ENCODE data around the gene ENSA. TPM values are rescaled to one million over a fixed set of nuclear protein-coding genes. Genes with fewer than 3 reads are reported as not detected.

The ENSA gene
- total RNA-seq, 4 donors from 2014 or later, result 111 to 174 (median 158) TPM

DNA sequence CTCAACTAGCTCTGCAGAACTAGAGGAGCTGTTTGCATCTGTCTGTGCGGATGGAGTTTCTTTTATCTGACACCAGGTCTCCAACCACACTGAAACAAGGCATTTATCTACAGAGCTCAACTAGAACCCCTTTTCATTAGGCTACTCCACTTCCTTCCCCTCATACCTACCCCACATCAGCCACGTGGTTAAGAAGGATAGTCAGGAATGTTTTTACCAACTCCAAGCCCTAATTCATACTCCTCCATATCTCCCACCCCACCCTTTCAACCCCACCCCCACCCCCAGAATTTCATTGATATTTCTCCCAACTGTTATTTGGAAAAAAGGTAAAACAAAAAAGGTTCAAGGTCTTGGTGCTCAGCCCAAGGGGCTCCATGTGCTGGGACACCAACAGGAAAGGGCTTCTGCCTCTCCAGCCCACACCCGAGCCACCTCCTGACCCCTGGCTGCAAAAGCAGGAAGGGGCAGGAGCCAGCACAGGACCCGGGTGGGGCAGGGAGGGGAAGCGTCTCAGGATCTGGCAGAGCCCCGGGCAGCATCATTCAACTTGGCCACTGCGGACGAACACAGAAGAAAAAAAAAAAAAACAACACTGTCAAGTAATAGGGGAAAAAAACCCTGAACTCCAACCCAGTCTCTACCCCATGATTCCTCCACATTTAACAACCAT is 7.0 kb downstream of the ENSA start:
- Histone ChIP-seq H3K27me3 (no peaks in the 10 kb centered on the region), H3K4me1 (peaks cover 13 to 40% (median 22%) of the 10 kb centered on the region in 4 donors), H3K27ac (peak overlapping the region; percentile 73 to 80 (median 75)), H3K4me3 (no peak overlapping the region), H3K9me3 (no peaks in the 10 kb centered on the region), H3K36me3 (peaks cover 0 to 51% (median 17%) of the 10 kb centered on the region in 4 donors)
- TF ChIP-seq, protein P1, sequence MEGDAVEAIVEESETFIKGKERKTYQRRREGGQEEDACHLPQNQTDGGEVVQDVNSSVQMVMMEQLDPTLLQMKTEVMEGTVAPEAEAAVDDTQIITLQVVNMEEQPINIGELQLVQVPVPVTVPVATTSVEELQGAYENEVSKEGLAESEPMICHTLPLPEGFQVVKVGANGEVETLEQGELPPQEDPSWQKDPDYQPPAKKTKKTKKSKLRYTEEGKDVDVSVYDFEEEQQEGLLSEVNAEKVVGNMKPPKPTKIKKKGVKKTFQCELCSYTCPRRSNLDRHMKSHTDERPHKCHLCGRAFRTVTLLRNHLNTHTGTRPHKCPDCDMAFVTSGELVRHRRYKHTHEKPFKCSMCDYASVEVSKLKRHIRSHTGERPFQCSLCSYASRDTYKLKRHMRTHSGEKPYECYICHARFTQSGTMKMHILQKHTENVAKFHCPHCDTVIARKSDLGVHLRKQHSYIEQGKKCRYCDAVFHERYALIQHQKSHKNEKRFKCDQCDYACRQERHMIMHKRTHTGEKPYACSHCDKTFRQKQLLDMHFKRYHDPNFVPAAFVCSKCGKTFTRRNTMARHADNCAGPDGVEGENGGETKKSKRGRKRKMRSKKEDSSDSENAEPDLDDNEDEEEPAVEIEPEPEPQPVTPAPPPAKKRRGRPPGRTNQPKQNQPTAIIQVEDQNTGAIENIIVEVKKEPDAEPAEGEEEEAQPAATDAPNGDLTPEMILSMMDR (IDR thresholded peaks at IDR 0.05), result no peak
- TF ChIP-seq POLR2AphosphoS5 (IDR thresholded peaks at IDR 0.05) (no peak), POLR2A (IDR thresholded peaks at IDR 0.05) (no peak), EP300 (IDR thresholded peaks at IDR 0.05; ENCODE audit: low read depth) (no peak)
- no peak for DNase-seq
- 34 to 44% methylated on average over 6 to 8 of the region's 8 CpGs for WGBS, 2 donors (ENCODE audit: low coverage in 1 of 2)
- in situ Hi-C loops (cut with MboI; ENCODE audit: low pct_ligation_motif_present in 1 of 4, low pct_unique_long_range_greater_than_20kb in 1 of 4, low sequenced_read_pairs in 3 of 4) (no loop called here), intact Hi-C loops (cut with DNase I; ENCODE audit: low total_unique reads) (no loop called here)

DNA sequence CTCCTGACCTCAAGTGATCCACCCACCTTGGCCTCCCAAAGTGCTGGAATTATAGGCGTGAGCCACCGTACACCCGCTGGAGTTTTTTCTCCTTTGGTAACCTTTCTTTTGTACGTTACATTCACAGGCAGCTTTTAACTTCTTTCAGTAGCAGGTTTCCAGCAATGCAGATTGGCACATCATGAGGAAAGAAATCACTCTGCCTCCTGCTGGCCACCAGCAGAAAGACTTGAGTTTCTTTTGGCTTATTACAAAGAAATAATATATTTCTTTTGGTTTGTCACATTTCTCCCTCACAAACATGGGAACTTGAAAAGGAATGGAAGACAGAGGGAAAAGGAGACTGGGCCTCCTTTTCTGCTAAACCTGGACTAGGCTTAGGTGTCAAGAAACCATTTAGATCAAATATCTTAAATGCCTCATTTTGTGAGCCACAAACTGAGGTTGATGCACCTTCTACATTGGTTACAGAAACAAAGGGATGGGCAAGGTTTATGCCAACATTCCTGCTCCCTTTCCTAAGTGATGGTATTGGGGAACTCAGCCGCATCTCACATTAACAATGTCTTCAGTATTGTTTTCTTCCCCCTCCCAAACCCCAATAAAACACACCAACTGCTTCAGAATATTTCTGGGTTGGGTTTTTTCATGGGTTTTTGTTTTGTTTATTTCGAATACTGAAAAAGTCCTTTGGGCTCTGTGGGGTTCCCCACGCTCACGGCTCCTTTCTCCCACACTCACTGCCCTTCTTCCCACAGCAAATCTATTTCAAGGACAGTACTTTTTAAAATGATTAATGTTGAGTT is 7.7 kb downstream of the ENSA start:
- Histone ChIP-seq H3K9me3 (no peaks in the 10 kb centered on the region), H3K36me3 (peaks cover 0 to 52% (median 14%) of the 10 kb centered on the region in 4 donors), H3K27me3 (no peaks in the 10 kb centered on the region), H3K27ac (peak overlapping the region; percentile 73 to 80 (median 75)), H3K4me1 (peaks cover 13 to 38% (median 22%) of the 10 kb centered on the region in 4 donors), H3K4me3 (no peak overlapping the region)
- WGBS, 2 donors (ENCODE audit: low coverage in 1 of 2), result 44 to 46% methylated on average over 4 to 8 of the region's 8 CpGs
- TF ChIP-seq EP300 (IDR thresholded peaks at IDR 0.05; ENCODE audit: low read depth), result no peak
- TF ChIP-seq, protein P1 (IDR thresholded peaks at IDR 0.05), result peak; percentile 70 to 89 (median 71)
- TF ChIP-seq POLR2A (IDR thresholded peaks at IDR 0.05), result no peak
- TF ChIP-seq POLR2AphosphoS5 (IDR thresholded peaks at IDR 0.05), result peak in 2 of 3 donors; percentile 46 to 56
- DNase-seq, result peak; percentile 70
- intact Hi-C loops (cut with DNase I; ENCODE audit: low total_unique reads), result no loop called here
- in situ Hi-C loops (cut with MboI; ENCODE audit: low pct_ligation_motif_present in 1 of 4, low pct_unique_long_range_greater_than_20kb in 1 of 4, low sequenced_read_pairs in 3 of 4), result no loop called here

DNA sequence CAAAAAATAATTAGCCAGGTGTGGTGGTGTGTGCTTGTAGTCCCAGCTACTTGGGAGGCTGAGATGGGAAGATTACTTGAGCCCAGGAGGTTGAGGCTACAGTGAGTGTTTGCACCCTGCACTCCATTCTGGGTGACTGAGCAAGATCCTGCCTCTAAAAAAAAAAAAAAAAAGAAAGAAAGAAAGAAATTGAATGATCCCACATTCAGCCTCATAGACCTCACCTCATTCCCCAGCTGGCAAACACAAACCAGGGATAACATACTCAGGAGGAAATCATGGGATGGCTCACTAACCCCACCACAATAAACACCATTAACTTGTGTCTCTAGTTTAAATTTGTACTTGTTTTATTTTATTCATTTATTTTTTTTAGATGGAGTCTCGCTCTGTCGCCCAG is 8.5 kb downstream of the ENSA start:
- Histone ChIP-seq H3K4me3 (no peak overlapping the region), H3K27me3 (no peaks in the 10 kb centered on the region), H3K27ac (peak overlapping the region; percentile 73 to 80 (median 75)), H3K9me3 (no peaks in the 10 kb centered on the region), H3K36me3 (peaks cover 0 to 44% (median 10%) of the 10 kb centered on the region in 4 donors), H3K4me1 (peaks cover 13 to 40% (median 23%) of the 10 kb centered on the region in 4 donors)
- DNase-seq, result no peak
- intact Hi-C loops (cut with DNase I; ENCODE audit: low total_unique reads), result no loop called here
- in situ Hi-C loops (cut with MboI; ENCODE audit: low pct_ligation_motif_present in 1 of 4, low pct_unique_long_range_greater_than_20kb in 1 of 4, low sequenced_read_pairs in 3 of 4), result no loop called here
- WGBS, 2 donors (ENCODE audit: low coverage in 1 of 2), result 92 to 100% methylated on average over 2 of the region's 2 CpGs
- TF ChIP-seq POLR2A (IDR thresholded peaks at IDR 0.05), result no peak
- no peak for TF ChIP-seq POLR2AphosphoS5 (IDR thresholded peaks at IDR 0.05)
- TF ChIP-seq, protein P1 (IDR thresholded peaks at IDR 0.05), result no peak
- TF ChIP-seq EP300 (IDR thresholded peaks at IDR 0.05; ENCODE audit: low read depth), result no peak

All from transverse colon (tissue), 4 donors.